GM23338 (cell line): ENCODE data around the gene TOMM6. TPM values are rescaled to one million over a fixed set of nuclear protein-coding genes. Genes with fewer than 3 reads are reported as not detected.

Experiments used
- ATAC-seq: fragments of 200-7000 bp; cut with Tn5 transposase; 3 replicates; pipeline ENCODE4 v1.9.1; 2020
- DNase-seq: peaks from one replicate; pipeline ENCODE4 v3.0.0-alpha.2; 2015; ENCODE audit warnings: low spot score
- H2AFZ ChIP-seq: fragments of 200-600 bp; sonication (generic); 2 replicates; pipeline ENCODE4 v1.8.0; 2016; ENCODE audit warnings: antibody characterized with exemption, mild to moderate bottlenecking, moderate library complexity
- H3F3A ChIP-seq: fragments of 200-600 bp; sonication (generic); replicated peaks from 2 replicates; pipeline ENCODE4 v1.8.0; 2017; ENCODE audit warnings: antibody characterized with exemption, mixed run types, low read depth
- H3K27ac ChIP-seq: fragments of 200-600 bp; sonication (generic); 2 replicates; pipeline ENCODE4 v1.6.1; 2016; ENCODE audit warnings: low read depth
- H3K27me3 ChIP-seq: fragments of 200-600 bp; sonication (generic); 2 replicates; pipeline ENCODE4 v1.8.0; 2016; ENCODE audit warnings: mild to moderate bottlenecking, mixed run types, moderate library complexity; ENCODE audit not compliant: insufficient read depth
- H3K36me3 ChIP-seq: fragments of 200-600 bp; sonication (generic); 2 replicates; pipeline ENCODE4 v1.8.0; 2016; ENCODE audit warnings: mild to moderate bottlenecking; ENCODE audit not compliant: insufficient read depth
- H3K4me1 ChIP-seq: fragments of 200-600 bp; sonication (generic); 2 replicates; pipeline ENCODE4 v1.8.0; 2016; ENCODE audit warnings: mild to moderate bottlenecking, moderate library complexity; ENCODE audit not compliant: insufficient read depth
- H3K4me2 ChIP-seq: fragments of 200-600 bp; sonication (generic); 2 replicates; pipeline ENCODE4 v1.7.1; 2017; ENCODE audit warnings: mixed run types
- H3K4me3 ChIP-seq: fragments of 200-600 bp; sonication (generic); 2 replicates; pipeline ENCODE4 v1.6.1; 2016; ENCODE audit warnings: mixed run types
- H3K79me2 ChIP-seq: fragments of 200-600 bp; sonication (generic); replicated peaks from 2 replicates; pipeline ENCODE4 v1.8.0; 2017; ENCODE audit warnings: mild to moderate bottlenecking; ENCODE audit not compliant: insufficient read depth
- H3K9me2 ChIP-seq: fragments of 200-600 bp; sonication (generic); 2 replicates; pipeline ENCODE4 v1.8.0; 2017; ENCODE audit not compliant: insufficient read depth
- H4K20me1 ChIP-seq: fragments of 200-600 bp; sonication (generic); replicated peaks from 2 replicates; pipeline ENCODE4 v1.8.0; 2017; ENCODE audit warnings: mild to moderate bottlenecking; ENCODE audit not compliant: insufficient read depth
- H3K27ac Mint-ChIP-seq: 2 replicates; pipeline ENCODE4 v1.8.0; 2020; ENCODE audit warnings: inconsistent platforms, mild to moderate bottlenecking, moderate library complexity, mixed read lengths
- H3K27me3 Mint-ChIP-seq: 3 replicates; pipeline ENCODE4 v1.8.0; 2022; ENCODE audit warnings: low read depth, mild to moderate bottlenecking, moderate library complexity, mixed read lengths, inconsistent platforms; ENCODE audit not compliant: insufficient read depth, poor library complexity
- H3K36me3 Mint-ChIP-seq: 3 replicates; pipeline ENCODE4 v1.8.0; 2021; ENCODE audit warnings: low read depth, mild to moderate bottlenecking, inconsistent platforms, moderate library complexity, mixed read lengths
- H3K4me1 Mint-ChIP-seq: 3 replicates; pipeline ENCODE4 v1.8.0; 2020; ENCODE audit warnings: mild to moderate bottlenecking, inconsistent platforms, mixed read lengths
- H3K4me3 Mint-ChIP-seq: 3 replicates; pipeline ENCODE4 v1.8.0; 2021; ENCODE audit warnings: moderate library complexity, mild to moderate bottlenecking, inconsistent platforms, mixed read lengths
- H3K9me3 Mint-ChIP-seq: 3 replicates; pipeline ENCODE4 v1.8.0; 2020; ENCODE audit warnings: moderate library complexity, mild to moderate bottlenecking, inconsistent platforms, mixed read lengths
- CREB1 ChIP-seq: fragments of 250-450 bp; sonication (Bioruptor Pico); IDR thresholded peaks from 2 replicates; pipeline ENCODE4 v1.5.0; 2020; ENCODE audit warnings: low read depth, mild to moderate bottlenecking, moderate library complexity
- CTCF ChIP-seq, 2 experiments: fragments of 200-600 bp in 1 of 2; sonication (generic) in 1 of 2; conservative IDR thresholded peaks; 2 replicates each; pipeline versions ENCODE4 v1.5.1 to v1.6.1; 2016 to 2017; ENCODE audit warnings: antibody characterized with exemption in 2 of 2, low read depth in 2 of 2, mild to moderate bottlenecking in 2 of 2, moderate library complexity in 1 of 2
- ETS1 ChIP-seq: IDR thresholded peaks from 2 replicates; pipeline ENCODE4 v1.6.1; 2016; ENCODE audit warnings: antibody characterized with exemption
- EZH2 ChIP-seq: fragments of 200-600 bp; sonication (generic); IDR thresholded peaks from one replicate; pipeline ENCODE4 v1.8.0; 2017; ENCODE audit warnings: antibody characterized with exemption, mild to moderate bottlenecking, low read depth; ENCODE audit not compliant: unreplicated experiment
- EZH2phosphoT487 ChIP-seq: fragments of 200-600 bp; sonication (generic); IDR thresholded peaks from one replicate; pipeline ENCODE4 v1.8.1; 2018; ENCODE audit warnings: antibody characterized with exemption; ENCODE audit not compliant: unreplicated experiment
- JUNB ChIP-seq: IDR thresholded peaks from one replicate; pipeline ENCODE4 v1.6.1; 2016; ENCODE audit warnings: antibody characterized with exemption; ENCODE audit not compliant: unreplicated experiment
- NANOG ChIP-seq: IDR thresholded peaks from 2 replicates; pipeline ENCODE4 v1.6.1; 2016; ENCODE audit warnings: antibody characterized with exemption, borderline replicate concordance
- POLR2AphosphoS5 ChIP-seq: IDR thresholded peaks from 2 replicates; pipeline ENCODE4 v1.6.1; 2016; ENCODE audit warnings: antibody characterized with exemption, low read depth
- REST ChIP-seq: IDR thresholded peaks from one replicate; pipeline ENCODE4 v1.6.1; 2018; ENCODE audit warnings: antibody characterized with exemption; ENCODE audit not compliant: unreplicated experiment
- STAT1 ChIP-seq: IDR thresholded peaks from one replicate; pipeline ENCODE4 v1.6.1; 2016; ENCODE audit warnings: antibody characterized with exemption; ENCODE audit not compliant: unreplicated experiment
- ZNF114 ChIP-seq: fragments of 250-450 bp; sonication (Bioruptor Pico); IDR thresholded peaks from 2 replicates; pipeline ENCODE4 v1.5.0; 2020; ENCODE audit warnings: mild to moderate bottlenecking, moderate library complexity
- ZNF331 ChIP-seq: fragments of 250-450 bp; sonication (Bioruptor Pico); IDR thresholded peaks from 2 replicates; pipeline ENCODE4 v1.5.0; 2020; ENCODE audit warnings: low read depth, mild to moderate bottlenecking, moderate library complexity
- ZNF462 ChIP-seq: fragments of 250-450 bp; sonication (Bioruptor Pico); IDR thresholded peaks from 2 replicates; pipeline ENCODE4 v1.5.0; 2020; ENCODE audit warnings: mild to moderate bottlenecking, moderate library complexity
- polyA plus RNA-seq: library from polyadenylated mRNA; unstranded; fragments of >200 nt; fragmentation: Nextera tagmentation; extraction: Ambion mirVana; gene quantifications from 2 replicates; pipeline ENCODE4 v1.2.1, GENCODE V29; 2016
- total RNA-seq: library from RNA; depleted of rRNA; stranded (reverse); fragments of >200 nt; shearing (Covaris generic); gene quantifications from 2 replicates; pipeline ENCODE4 v1.2.3, GENCODE V29; 2014

The TOMM6 gene
- total and polyA plus RNA-seq, 2 experiments from 2014 or later: 195 to 372 TPM

- Histone ChIP-seq H3K4me3 (no peak overlapping the region), H3K4me1 (no peaks in the 10 kb centered on the region), H3K9me2 (no peaks in the 10 kb centered on the region), H2AFZ (no peak overlapping the region), H4K20me1 (peaks cover 26% of the 10 kb centered on the region), H3K36me3 (no peaks in the 10 kb centered on the region), H3F3A (no peaks in the 10 kb centered on the region), H3K27me3 (no peaks in the 10 kb centered on the region), H3K27ac (no peak overlapping the region), H3K79me2 (0 out of 2 replicates have a peak, but pooled peaks cover 7% of the 10 kb centered on the region), H3K4me2 (no peak overlapping the region)
- Mint-ChIP-seq H3K36me3 (no peaks in the 10 kb centered on the region), H3K9me3 (no peaks in the 10 kb centered on the region), H3K4me1 (no peaks in the 10 kb centered on the region), H3K27me3 (no peaks in the 10 kb centered on the region), H3K27ac (no peak overlapping the region), H3K4me3 (no peak overlapping the region)
- DNase-seq: no peak
- ATAC-seq: no peak
- TF ChIP-seq ETS1 (no peak), EZH2phosphoT487 (no peak), ZNF462 (CRISPR knock-in tag) (no peak), EZH2 (no peak), CTCF (conservative IDR thresholded peaks at IDR 0.05; ENCODE audit: low read depth in 2 of 2) (no peak), ZNF114 (CRISPR knock-in tag) (no peak), POLR2AphosphoS5 (no peak), JUNB (no peak), NANOG (no peak), CREB1 (CRISPR knock-in tag) (no peak), STAT1 (no peak), ZNF331 (CRISPR knock-in tag) (no peak), REST (no peak)
Measured at GRCh38 chr6:41836022-41836659, 48.6 kb downstream of the TOMM6 start.
